NOMO-1 (cell line): Measurements from ENCODE around the gene ROR1.
"Not testable (repeated sequence)": the region's sequence is repeated elsewhere in the genome, so short reads cannot be mapped to it uniquely, and the experiment has no call there.

Source experiments
- DNase-seq, 2 experiments: peaks; one replicate each; lab custom pipeline; 2025; ENCODE audit not compliant: unreplicated experiment in 2 of 2; lab: John Stamatoyannopoulos, UW

The ROR1 gene

DNA sequence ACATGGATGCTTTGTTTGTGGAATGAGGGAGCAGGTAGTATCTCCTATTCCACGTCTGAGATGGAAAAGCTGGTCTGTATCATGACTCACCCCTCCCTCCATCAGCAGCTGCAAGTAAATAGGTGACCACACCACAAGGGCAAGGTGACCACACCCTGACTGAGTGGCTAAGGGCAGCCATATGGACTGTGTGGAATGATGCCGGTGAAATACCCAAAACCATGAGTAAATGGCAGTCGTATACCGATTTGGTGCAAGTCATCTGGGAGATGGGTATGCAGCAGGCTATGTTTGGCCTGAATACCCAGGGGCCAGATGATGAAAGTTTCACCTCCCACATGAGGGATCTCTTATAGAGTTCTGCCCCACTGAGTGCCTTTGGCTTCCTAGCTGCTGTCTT is 413.8 kb downstream of the ROR1 start:
- no peak for DNase-seq

GRCh38 chr1:64192290-64192689 is 418.5 kb downstream of the ROR1 start:
- no peak for DNase-seq

DNA sequence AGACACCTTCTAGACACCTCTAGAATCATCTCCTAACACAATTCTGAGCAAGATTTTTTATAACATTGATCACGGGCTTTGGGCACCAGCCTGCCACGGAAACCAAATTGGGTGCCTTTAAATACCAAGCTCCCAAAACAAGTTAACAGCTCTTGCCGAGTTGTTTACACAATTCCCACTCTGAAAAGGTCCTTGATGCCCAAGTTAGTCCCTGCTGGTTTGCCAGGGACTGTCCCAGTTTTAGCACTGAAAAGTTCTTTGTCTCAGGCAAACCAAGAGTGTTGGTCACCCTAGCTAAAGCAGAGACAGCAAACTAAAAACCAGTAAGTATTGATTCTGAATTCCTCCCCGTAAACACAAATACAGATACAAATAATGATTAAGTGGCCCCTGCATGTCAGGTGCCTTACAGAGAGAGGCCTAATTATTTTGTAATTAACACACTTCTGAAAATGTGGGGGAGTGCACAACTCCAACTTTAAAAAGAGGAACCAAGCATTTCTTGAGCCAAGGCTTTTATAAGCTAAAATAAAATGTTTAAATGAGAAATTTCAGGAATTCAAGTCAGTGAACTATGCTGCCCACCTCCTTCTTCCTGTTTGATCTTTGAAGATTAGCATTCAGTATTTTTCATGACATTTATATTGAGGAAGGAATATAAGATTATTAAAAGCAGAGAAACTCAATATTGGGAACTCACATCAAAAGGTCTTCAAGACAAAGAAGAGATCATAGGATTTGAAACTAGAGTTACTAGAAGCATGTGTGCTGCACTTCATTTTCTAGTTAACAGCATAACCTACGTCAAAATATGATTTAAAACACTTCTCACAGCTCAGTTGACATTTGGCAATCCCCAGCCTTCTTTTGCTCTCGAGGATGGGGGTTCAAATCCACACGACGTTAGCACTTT is 420.6 kb downstream of the ROR1 start:
- peak; percentile 43 to 71 for DNase-seq

DNA sequence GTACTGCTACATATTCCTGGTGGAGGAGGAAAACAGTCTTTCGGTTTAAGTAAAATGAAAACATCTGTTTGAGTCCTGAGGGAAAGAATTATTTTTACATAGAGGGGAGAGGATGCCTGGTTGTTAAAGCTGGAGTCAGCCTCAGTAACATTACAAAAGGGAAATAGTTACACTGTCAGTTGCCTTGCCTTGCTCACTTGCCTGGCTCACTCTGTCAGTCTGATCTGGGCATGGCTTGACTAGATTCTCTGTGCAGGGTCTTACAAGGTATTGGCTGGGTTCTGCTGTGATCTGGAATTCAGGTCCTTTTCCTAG is 421.2 kb downstream of the ROR1 start:
- DNase-seq = no peak

DNA sequence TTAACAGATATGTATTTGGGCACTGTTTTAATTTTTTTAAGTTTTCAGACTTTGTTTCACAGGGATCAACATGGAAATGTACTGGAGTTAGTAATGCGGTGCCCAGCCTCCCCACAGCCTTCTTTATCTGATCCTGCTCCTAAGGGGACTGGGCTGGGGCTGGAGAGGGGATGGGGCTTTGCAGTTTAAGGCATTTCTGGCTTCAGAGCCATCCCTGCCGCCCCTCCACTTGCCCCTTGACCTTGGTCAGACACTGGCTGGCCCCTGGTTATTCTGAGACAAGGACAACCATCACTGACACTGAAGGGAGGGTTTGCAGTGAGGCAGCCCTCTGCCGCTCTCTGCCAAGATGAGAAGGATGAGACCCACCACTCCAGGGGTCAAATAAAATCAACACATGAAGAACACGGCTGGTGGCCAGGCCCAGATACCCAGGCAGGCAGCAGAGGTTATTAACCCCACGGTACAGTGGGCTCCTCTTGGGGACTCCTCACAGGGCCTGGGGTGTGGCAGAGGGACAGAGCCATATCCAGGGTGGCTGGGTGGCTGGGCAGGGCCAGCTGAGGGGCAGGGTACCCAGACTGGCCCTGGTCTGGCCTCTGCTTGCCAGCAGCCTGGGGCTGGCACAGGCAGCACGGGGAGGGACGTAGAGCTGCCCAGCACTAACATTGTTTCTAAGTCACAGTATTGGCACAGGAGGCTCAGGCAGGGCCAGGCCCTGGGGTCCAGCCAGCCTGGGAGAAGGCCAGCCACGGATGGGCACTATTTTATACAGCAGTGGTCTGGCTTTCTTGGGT is 422.5 kb downstream of the ROR1 start:
- no peak for DNase-seq

GRCh38 chr1:64197076-64197475 is 423.3 kb downstream of the ROR1 start:
- no peak for DNase-seq

DNA sequence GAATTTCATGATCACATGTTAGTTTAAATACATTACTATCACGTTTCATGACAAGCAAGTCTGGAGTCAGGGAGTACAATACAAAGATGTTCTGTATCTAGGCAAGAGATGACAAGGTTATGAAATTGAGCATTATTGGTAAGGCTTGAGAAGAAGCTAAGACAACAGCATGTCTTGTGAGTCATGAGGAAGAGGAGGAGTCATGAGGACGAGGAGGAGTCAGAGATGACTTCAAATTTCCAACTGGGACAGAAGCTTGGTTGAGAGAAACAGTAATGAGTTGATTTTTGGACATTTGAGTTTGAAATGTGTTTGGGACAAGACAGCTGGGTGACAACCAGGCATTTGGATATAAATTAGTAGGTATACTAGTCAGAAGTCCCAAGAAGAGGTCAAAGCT is 425.3 kb downstream of the ROR1 start:
- DNase-seq = no peak

GRCh38 chr1:64200064-64200463 is 426.2 kb downstream of the ROR1 start:
- no peak for DNase-seq

- no peak for DNase-seq
Observed at GRCh38 chr1:64203420-64203819, 429.6 kb downstream of the ROR1 start, which contains the start of gene UBE2U. UBE2U (plus strand) TSS chr1:64203623; CDS start chr1:64204051, 428 bp downstream.

DNA sequence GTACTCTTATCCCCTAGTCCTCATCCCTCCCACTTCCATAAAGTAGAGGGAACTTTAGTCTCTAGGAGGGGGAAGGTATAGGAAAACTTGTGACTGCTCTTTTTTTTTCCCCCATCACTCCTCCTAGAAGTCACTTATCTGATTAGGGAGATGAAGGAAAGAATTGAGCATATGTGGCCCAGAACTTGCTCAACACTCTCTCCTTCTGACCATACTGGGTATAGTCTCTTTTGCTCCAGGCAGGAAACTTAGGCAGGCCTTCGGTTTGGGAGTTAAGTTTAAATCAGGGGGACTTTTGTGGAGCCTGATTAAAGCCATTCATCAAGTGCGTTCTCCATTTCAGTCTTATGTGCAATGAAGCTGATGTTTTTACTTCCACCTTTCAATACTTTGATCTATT is 435.4 kb downstream of the ROR1 start:
- DNase-seq = no peak

GRCh38 chr1:64212031-64212430 is 438.2 kb downstream of the ROR1 start:
- no peak for DNase-seq

- no peak for DNase-seq
Observed at GRCh38 chr1:64215576-64215975, 441.8 kb downstream of the ROR1 start.

- DNase-seq = no peak
Observed at GRCh38 chr1:64220241-64220640, 446.4 kb downstream of the ROR1 start.

DNA sequence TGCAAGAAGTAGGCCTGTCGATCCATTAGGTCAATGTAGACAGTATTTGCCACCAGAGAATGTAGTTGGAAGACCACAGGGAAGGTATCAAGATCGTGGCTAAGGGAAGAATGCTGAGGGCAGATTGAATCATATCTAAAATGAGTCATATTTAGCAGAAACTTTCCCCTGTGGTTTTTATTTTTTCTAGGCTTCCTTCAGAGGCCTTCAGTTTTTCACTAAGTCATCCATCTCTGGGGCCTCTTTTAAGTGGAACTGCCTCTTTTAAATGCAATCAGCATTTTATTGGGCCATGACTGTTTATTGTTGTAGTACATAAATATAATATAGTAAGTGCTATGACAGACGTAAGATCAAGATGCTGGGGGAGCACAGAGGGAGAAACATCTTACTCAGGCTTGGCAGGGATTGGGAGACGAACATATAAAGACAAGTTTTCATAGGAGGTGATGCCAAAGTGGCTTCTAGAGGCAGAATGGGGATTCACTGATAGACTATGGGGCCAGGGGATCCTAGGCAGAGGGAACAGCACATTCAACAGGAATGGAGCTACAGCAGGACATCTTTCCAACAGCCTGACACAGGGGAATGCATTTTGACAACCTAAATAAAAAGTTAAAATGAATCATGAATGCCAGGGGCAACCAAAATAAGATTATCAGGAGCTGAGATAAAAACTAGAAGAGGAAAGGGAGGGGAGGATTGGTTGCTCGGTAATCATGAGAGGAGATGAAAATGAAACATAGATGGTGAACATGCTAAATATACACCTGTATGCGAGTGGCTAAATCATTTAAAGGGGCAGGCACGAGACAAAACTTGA is 449.7 kb downstream of the ROR1 start:
- no peak for DNase-seq

GRCh38 chr1:64224236-64224635 is 450.4 kb downstream of the ROR1 start:
- not testable (repeated sequence) for DNase-seq

- no peak for DNase-seq
Observed at GRCh38 chr1:64228167-64228957, 454.5 kb downstream of the ROR1 start.

DNA sequence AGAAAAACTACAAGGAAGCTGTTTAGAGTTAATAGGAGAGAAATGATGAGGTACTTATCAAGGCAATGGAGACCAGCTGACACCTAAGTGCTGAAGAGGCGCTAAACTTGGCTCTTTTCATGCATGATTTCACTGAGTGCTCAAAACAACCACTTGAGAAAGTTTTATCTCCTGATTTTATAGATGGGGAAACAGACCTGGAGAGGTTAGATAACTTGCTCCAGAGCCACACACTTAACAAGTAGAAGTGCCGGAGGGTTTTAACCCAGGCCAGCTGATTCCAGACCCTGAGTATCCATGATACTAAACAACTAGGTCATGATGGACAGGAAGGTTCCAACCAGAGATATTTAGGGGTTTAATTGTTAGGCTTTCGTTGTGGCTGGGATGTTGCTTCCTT is 455.5 kb downstream of the ROR1 start:
- DNase-seq = no peak
